HUES6 (cell line): ENCODE measurements around the gene BTN2A1.

Experiments used
- H3K27ac ChIP-seq: 2 replicates; pipeline ENCODE4 v1.7.0; 2013; ENCODE audit warnings: low read depth, mild to moderate bottlenecking, low read length, inconsistent platforms
- H3K27me3 ChIP-seq: 2 replicates; pipeline ENCODE4 v1.6.1; 2013; ENCODE audit warnings: low read length; ENCODE audit not compliant: control insufficient read depth, insufficient read depth
- H3K36me3 ChIP-seq: 2 replicates; pipeline ENCODE4 v1.6.1; 2013; ENCODE audit warnings: low read length; ENCODE audit not compliant: control insufficient read depth, insufficient read depth
- H3K4me1 ChIP-seq: 2 replicates; pipeline ENCODE4 v1.6.1; 2013; ENCODE audit warnings: low read length; ENCODE audit not compliant: control insufficient read depth, insufficient read depth
- H3K4me3 ChIP-seq: 2 replicates; pipeline ENCODE4 v1.5.1; 2013; ENCODE audit warnings: low read depth, low read length
- H3K9ac ChIP-seq: one replicate; pipeline ENCODE4 v1.6.1; 2013; ENCODE audit warnings: mild to moderate bottlenecking, low read length
- H3K9me3 ChIP-seq: 2 replicates; pipeline ENCODE4 v1.6.1; 2013; ENCODE audit warnings: low read depth, low read length; ENCODE audit not compliant: control insufficient read depth, insufficient read depth

BTN2A1 gene

DNA sequence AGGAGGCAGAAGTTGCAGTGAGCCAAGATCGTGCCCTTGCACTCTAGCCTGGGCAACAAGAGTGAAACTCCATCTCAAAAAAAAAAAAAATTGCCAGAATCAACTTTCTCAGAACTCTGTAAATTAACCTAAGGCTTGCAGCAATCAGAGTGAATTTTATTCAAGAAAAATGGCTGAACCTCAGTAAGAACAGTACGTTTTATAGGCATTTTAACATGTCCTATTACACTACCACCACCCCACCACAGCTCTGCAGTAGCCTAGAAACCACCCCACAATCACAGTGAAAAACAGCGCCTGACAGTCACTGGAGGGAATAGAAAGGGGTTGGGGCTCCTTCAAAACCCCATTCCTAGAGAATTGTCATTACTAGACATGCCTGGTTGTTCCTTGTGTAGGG lies 26.0 kb downstream of the BTN2A1 start:
- no peaks in the 10 kb centered on the region for H3K27me3 ChIP-seq
- H3K27ac ChIP-seq, result no peak overlapping the region
- no peaks in the 10 kb centered on the region for H3K9me3 ChIP-seq
- H3K36me3 ChIP-seq, result no peaks in the 10 kb centered on the region
- H3K9ac ChIP-seq, result no peak overlapping the region
- H3K4me1 ChIP-seq, result no peaks in the 10 kb centered on the region
- no peak overlapping the region for H3K4me3 ChIP-seq

DNA sequence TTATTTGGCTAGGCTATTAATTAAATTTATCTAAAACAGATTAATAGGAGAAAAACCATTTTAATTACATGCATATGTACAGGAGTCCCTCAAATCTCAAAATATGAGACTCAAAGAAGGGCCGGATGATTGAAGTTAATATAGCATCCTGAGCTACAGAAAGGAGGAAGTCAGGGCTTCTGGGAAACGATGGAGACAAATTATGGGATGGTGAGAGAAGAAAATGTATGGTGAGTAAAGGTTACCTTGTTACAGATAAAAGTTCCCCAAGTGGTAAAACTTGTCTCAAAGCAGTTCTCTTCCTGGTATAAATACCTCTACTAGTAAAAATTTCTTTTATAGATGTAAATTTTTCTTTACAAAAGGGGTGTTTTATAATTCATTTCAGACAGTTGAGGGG lies 26.4 kb downstream of the BTN2A1 start:
- no peak overlapping the region for H3K4me3 ChIP-seq
- no peaks in the 10 kb centered on the region for H3K4me1 ChIP-seq
- no peaks in the 10 kb centered on the region for H3K27me3 ChIP-seq
- H3K9me3 ChIP-seq, result no peaks in the 10 kb centered on the region
- H3K27ac ChIP-seq, result no peak overlapping the region
- H3K9ac ChIP-seq, result no peak overlapping the region
- H3K36me3 ChIP-seq, result no peaks in the 10 kb centered on the region

DNA sequence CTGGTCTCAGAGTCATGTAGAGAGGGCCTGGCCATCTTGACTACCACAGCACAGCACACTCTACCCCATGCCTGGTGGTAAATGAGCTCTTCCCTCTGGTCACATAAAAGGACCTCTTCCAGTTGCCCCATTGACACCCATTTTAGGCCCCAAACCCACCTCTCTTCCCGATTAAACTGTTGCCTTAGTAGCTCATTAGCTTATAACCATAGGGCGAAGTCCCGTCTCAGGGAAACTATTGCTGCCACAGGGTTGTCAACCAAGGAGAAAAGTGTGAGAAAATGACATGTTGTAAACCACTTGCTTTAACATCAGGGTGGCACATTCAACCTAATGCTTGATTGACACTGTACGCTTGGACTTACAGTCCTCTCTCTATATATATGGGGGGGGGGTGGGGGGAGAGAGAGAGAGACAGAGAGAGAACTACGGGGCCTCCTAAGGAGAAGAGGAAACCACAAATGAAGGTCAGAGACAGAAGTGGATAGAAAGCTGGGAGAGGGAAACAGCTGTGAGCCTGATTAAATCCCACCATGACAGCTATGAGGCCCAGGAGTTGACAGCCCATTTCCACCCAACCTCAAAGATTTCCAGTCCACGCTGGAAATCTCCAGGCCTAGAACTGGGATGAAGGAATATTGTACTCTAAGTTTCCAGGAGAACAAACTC lies 27.5 kb downstream of the BTN2A1 start:
- no peaks in the 10 kb centered on the region for H3K9me3 ChIP-seq
- no peaks in the 10 kb centered on the region for H3K36me3 ChIP-seq
- H3K4me1 ChIP-seq, result no peaks in the 10 kb centered on the region
- no peak overlapping the region for H3K27ac ChIP-seq
- no peak overlapping the region for H3K9ac ChIP-seq
- no peaks in the 10 kb centered on the region for H3K27me3 ChIP-seq
- no peak overlapping the region for H3K4me3 ChIP-seq

DNA sequence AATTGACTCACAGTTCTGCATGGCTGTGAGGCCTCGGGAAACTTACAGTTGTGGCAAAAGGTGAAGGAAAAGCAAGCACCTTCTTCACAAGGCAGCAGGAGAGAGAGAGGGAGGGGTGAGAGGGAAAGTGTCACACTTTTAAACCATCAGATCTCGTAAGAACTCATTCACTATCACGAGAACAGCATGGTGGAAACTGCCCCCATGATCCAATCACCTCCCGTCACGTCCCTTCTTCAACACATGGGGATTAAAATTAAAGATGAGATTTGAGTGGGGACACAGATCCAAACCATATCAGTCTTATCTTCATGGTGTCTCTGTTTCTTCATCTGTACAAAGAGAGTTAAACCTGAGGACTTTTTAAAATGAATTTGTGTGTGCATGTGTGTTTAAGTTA lies 28.6 kb downstream of the BTN2A1 start:
- Histone ChIP-seq H3K36me3 (no peaks in the 10 kb centered on the region), H3K4me3 (no peak overlapping the region), H3K4me1 (no peaks in the 10 kb centered on the region), H3K27me3 (no peaks in the 10 kb centered on the region), H3K27ac (no peak overlapping the region), H3K9ac (no peak overlapping the region), H3K9me3 (no peaks in the 10 kb centered on the region)

DNA sequence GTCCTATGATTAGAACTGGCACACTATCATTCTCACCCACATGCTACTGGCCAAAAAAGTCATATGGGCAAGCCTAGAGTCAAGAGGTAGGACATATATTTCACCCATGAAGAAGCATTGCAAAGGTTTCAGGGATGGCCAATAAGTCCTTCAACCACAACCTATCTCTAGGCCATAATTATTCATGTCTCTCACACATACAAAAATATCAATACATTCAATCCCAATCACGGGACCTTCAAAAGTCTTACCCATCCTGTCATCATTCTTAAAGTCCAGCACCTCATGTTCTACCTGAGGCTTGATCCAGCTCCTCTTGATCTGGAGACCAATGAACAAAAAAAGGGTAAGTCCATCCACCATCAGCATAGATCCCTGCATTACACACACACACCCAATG lies 29.7 kb downstream of the BTN2A1 start:
- Histone ChIP-seq H3K27ac (no peak overlapping the region), H3K27me3 (no peaks in the 10 kb centered on the region), H3K9ac (no peak overlapping the region), H3K4me3 (no peak overlapping the region), H3K36me3 (no peaks in the 10 kb centered on the region), H3K9me3 (no peaks in the 10 kb centered on the region), H3K4me1 (no peaks in the 10 kb centered on the region)

DNA sequence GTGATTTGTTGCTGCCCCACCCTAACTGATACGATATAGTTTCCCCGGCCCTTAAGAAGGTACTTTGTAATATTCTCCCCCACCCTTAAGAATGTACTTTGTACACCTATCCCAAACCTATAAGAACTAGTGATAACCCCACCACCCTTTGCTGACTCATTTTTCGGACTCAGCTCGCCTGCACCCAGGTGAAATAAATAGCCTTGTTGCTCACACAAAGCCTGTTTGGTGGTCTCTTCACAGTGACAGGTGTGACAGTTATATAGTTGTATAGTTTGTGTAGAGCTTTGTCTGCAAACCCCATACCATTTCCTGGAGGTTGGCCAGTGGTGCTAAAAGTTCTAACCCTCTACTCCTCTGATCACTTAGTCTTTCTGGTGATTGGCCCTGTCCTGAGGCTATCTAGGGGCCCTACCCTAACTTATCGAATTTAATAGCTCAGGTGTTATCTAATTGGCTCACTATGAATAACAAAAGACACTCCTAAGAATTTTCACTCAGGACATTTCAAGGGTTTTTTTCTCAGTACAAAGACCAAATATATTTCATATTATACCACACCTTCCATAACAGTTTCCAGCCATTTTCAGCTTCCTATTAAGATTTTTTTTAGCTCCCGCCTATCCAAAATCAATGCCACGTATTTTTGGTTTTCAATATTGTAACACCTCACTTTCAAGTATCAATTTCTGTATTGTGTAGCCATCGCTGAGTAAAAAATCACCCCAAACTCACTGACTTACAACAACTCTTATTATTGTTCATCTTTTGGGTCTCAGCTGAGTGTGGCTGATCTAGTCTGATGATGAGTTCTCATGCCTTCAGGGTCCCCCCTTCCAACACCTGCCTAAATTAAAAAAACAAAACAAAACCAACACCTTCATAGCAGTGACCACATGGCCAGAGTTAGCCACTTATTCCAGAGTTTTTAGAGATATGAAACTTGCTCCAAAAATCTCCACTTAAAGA lies 32.5 kb downstream of the BTN2A1 start:
- H3K9me3 ChIP-seq, result no peaks in the 10 kb centered on the region
- H3K4me3 ChIP-seq, result no peak overlapping the region
- no peaks in the 10 kb centered on the region for H3K4me1 ChIP-seq
- H3K27me3 ChIP-seq, result no peaks in the 10 kb centered on the region
- H3K9ac ChIP-seq, result no peak overlapping the region
- H3K36me3 ChIP-seq, result no peaks in the 10 kb centered on the region
- H3K27ac ChIP-seq, result no peak overlapping the region

DNA sequence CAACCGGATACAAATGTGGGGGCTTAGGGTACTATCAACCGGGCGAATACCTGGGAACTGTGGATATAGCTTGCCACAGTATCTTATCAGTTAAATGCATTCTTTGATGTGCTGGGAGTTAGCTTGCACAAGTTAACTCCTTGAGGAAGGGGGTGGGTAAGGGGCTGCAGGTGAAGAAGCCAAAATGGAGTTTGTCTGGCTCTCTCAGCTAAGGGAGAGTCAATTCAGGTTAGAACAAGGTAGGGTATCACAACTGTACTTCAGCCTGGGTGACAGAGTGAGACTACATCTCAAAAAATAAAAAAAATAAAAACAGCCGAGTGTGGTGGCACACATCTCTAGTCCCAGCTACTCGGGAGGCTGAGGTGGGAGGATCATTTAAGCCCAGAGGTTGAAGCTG lies 33.8 kb downstream of the BTN2A1 start:
- H3K9me3 ChIP-seq, result no peaks in the 10 kb centered on the region
- H3K36me3 ChIP-seq, result no peaks in the 10 kb centered on the region
- no peaks in the 10 kb centered on the region for H3K4me1 ChIP-seq
- no peaks in the 10 kb centered on the region for H3K27me3 ChIP-seq
- no peak overlapping the region for H3K4me3 ChIP-seq
- no peak overlapping the region for H3K9ac ChIP-seq
- H3K27ac ChIP-seq, result no peak overlapping the region

DNA sequence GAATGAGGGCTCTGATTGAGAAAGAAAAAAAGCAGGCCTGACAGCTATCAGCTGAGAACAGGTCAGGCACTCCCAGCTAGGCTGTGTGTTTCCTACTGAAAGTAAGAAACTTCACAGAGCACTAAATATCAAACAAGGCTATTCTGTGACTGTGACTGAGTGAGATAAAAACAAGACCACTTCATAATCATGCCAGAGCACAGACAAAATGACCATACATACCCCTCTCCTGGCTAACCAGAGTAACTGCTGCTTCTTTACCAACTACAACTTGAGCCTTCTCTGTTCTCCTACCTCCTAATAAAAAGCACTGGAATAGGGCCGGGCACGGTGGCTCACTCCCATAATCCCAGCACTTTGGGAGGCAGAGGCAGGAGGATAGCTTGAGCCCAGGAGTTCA lies 35.5 kb downstream of the BTN2A1 start:
- Histone ChIP-seq H3K4me3 (no peak overlapping the region), H3K27ac (no peak overlapping the region), H3K36me3 (no peaks in the 10 kb centered on the region), H3K27me3 (0 out of 2 replicates have a peak, but pooled peaks cover 3% of the 10 kb centered on the region), H3K4me1 (no peaks in the 10 kb centered on the region), H3K9me3 (no peaks in the 10 kb centered on the region), H3K9ac (no peak overlapping the region)

DNA sequence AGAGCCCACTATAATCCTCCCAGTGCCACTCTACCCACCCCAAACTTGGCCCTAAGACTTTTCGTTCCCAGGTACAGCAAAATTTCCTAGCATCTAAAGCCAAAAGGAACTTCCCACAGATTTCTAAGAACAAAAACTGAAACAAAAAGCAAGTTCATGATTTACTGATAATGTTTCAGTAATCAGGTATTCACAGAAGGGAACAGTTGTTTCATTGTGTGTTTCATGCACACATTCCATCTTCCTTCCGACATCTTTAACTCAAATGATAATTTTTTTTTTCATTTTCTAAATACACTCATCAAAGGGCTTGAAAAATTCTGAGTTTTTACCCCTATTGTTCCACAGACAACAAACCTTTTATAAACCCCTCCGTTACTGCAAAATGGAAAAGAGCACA lies 36.4 kb downstream of the BTN2A1 start:
- Histone ChIP-seq H3K4me3 (no peak overlapping the region), H3K4me1 (no peaks in the 10 kb centered on the region), H3K27me3 (0 out of 2 replicates have a peak, but pooled peaks cover 3% of the 10 kb centered on the region), H3K9me3 (no peaks in the 10 kb centered on the region), H3K36me3 (no peaks in the 10 kb centered on the region), H3K9ac (no peak overlapping the region), H3K27ac (no peak overlapping the region)

DNA sequence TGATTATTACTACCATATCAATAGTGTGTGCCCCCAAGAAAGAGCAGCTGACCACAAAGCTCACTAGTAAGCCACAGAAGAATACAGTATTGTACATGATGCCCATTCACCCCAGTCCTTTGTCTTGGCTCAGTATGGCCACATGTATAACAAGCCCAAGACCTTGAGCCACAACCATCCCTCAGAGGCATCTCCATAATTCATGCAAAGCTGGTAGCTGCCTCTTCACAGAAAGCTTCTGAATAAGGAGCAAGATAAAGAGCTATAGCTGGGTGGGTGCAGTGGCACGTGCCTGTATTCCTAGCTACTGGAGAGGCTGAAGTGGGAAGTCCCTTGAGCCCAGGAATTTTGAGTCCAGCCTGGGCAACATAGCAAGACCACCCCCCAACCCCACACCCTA lies 37.5 kb downstream of the BTN2A1 start:
- no peak overlapping the region for H3K4me3 ChIP-seq
- H3K36me3 ChIP-seq, result no peaks in the 10 kb centered on the region
- no peak overlapping the region for H3K9ac ChIP-seq
- H3K4me1 ChIP-seq, result no peaks in the 10 kb centered on the region
- H3K27me3 ChIP-seq, result peaks cover 5% of the 10 kb centered on the region; the same call in 1 of the 2 replicates
- no peaks in the 10 kb centered on the region for H3K9me3 ChIP-seq
- no peak overlapping the region for H3K27ac ChIP-seq

DNA sequence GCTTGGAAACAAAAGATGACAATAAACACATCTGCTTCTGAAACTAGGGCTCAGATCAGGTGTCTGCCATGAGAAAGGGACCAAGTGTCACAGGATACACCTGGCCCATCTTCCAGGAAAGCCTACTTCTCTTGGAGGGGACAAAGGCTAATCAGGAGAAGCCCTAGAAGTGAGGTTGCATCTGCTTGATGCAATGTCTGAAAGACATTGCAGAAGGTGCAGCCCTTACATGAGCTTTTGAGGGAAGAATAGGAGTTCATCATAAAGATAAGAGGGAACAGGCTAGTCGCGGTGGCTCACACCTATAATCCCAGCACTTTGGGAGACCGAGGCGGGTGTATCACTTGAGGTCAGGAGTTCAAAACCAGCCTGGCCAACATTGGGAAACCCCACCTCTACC lies 39.9 kb downstream of the BTN2A1 start:
- Histone ChIP-seq H3K9me3 (no peaks in the 10 kb centered on the region), H3K27ac (no peak overlapping the region)

More for the DNA sequence above, 39.9 kb downstream of the BTN2A1 start:
- Histone ChIP-seq H3K9ac (no peak overlapping the region), H3K4me3 (no peak overlapping the region), H3K36me3 (no peaks in the 10 kb centered on the region), H3K4me1 (peaks cover 5% of the 10 kb centered on the region; the same call in 1 of the 2 replicates), H3K27me3 (peaks cover 28% of the 10 kb centered on the region)
